C4-2B (cell line): ENCODE results near the gene PUDP.

Source experiments
- CTCF ChIP-seq: fragments of 450-650 bp; conservative IDR thresholded peaks from 2 replicates; pipeline ENCODE4 v1.5.1; 2017; ENCODE audit warnings: mild to moderate bottlenecking
- ZFX ChIP-seq: fragments of 450-650 bp; IDR thresholded peaks from 2 replicates; pipeline ENCODE4 v1.6.1; 2017

- TF ChIP-seq CTCF (no peak), ZFX (no peak)
Measured at GRCh38 chrX:7169627-7170026, 21.7 kb upstream of the PUDP start.
